VCaP (cell line): ENCODE measurements around the gene AIRE.
"Not testable (repeated sequence)": the region's sequence is repeated elsewhere in the genome, so short reads cannot be mapped to it uniquely, and the experiment has no call there.

Source experiments
- H3K27ac ChIP-seq: fragments of 450-650 bp; 2 replicates; pipeline ENCODE4 v1.5.1; 2017
- TF ChIP-seq, protein P1 (sequence below): fragments of 450-650 bp; conservative IDR thresholded peaks from 2 replicates; pipeline ENCODE4 v1.5.1; 2017; ENCODE audit warnings: mild to moderate bottlenecking, moderate library complexity

The AIRE gene

DNA sequence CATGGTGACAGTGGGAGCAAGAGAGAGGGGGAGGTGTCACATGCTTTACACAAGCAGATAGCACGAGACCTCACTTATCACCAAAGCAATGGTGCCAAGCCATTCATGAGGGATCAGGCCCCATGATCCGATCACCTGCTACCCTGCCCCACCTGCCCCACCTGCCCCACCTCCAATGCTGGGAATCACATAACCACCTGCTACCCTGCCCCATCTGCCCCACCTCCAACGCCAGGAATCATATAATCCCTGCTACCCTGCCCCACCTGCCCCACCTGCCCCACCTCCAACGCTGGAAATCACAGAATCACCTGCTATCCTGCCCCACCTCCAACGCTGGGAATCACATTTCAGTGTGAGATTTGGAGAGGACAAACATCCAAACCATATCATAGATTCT lies 10.6 kb upstream of the AIRE start:
- TF ChIP-seq, protein P1, sequence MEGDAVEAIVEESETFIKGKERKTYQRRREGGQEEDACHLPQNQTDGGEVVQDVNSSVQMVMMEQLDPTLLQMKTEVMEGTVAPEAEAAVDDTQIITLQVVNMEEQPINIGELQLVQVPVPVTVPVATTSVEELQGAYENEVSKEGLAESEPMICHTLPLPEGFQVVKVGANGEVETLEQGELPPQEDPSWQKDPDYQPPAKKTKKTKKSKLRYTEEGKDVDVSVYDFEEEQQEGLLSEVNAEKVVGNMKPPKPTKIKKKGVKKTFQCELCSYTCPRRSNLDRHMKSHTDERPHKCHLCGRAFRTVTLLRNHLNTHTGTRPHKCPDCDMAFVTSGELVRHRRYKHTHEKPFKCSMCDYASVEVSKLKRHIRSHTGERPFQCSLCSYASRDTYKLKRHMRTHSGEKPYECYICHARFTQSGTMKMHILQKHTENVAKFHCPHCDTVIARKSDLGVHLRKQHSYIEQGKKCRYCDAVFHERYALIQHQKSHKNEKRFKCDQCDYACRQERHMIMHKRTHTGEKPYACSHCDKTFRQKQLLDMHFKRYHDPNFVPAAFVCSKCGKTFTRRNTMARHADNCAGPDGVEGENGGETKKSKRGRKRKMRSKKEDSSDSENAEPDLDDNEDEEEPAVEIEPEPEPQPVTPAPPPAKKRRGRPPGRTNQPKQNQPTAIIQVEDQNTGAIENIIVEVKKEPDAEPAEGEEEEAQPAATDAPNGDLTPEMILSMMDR = no peak
- H3K27ac ChIP-seq = no peak overlapping the region

DNA sequence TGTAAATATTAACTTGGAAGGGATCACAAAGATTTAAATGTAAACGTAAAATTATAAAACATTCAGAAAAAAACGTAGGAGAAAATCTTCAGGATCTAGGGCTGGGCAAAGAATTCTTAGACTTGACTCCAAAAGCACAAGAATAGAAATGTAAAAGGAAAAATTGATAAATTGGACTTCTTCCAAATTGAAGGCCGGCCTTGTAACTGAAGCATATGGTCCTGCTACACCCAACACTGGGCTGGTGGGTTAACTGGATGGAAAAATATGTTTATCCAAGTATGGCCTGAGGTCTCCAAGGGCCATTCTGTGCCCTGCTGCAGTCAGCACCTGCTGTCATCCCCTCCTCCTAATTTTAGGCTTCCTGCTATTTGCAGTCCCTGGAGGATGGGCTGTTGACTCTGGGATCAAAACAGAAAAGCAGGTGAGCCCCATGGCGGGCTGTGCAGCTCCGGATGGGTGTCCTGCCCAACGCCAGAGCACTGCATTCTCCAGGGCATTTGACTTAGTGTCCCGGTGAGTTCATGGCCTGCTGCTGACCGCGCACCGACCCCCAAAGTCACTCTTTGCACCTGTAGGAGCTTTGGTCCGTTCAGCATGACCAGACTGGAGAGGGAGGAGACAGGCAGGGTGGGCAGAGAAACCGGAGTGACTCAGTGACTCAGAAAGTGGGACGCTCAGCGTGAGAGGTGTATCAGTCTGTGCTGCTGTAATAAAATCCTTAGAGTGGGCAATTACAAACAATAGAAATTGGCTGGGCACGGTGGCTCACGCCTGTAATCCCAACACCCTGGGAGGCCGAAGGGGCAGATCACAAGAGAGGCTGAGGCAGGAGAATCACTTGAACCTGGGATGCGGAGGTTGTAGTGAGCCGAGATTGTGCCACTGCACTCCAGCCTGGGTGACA lies 6.1 kb upstream of the AIRE start:
- no peak overlapping the region for H3K27ac ChIP-seq
- TF ChIP-seq, protein P1 = no peak

DNA sequence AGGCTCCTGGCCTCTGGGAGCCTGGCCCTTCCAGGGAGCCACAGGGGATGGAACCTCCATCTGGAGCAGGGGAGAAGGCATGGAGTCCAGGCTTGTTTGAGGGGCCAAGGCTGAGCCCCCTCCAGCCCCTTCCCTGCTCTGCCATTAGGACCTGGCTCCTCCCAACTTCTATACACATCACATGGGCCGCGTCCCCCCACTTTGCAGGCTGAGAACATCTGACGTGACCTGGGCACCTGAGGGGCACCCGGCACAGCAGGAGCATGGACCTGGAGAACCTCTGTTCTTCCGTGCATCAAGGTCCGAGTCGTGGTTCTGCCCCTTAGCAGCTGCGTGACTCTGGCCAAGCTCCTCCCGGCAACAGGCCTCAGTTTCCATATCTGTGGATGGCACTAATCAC lies 3.9 kb upstream of the AIRE start:
- TF ChIP-seq, protein P1 = no peak
- no peak overlapping the region for H3K27ac ChIP-seq

DNA sequence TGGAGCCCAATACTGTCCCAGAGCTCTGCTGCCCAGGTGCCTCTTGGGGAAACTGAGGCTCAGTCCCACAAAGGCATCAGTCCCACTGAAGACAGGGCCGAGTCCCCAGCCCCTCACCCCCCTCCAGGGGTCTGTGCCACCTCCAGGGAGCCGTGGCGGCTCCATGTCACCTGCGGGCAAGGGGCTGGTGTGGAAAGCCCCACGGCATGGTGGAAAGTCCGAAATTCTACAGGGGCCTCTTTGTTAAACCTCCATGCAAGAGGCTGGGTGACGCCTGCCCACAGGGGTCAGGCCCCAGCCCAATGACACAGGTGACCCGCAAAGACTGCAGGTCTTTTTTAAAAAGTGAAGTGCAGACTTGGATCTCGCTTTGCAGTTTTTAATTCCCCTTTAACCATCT lies 3.3 kb upstream of the AIRE start:
- no peak overlapping the region for H3K27ac ChIP-seq
- TF ChIP-seq, protein P1 = no peak

DNA sequence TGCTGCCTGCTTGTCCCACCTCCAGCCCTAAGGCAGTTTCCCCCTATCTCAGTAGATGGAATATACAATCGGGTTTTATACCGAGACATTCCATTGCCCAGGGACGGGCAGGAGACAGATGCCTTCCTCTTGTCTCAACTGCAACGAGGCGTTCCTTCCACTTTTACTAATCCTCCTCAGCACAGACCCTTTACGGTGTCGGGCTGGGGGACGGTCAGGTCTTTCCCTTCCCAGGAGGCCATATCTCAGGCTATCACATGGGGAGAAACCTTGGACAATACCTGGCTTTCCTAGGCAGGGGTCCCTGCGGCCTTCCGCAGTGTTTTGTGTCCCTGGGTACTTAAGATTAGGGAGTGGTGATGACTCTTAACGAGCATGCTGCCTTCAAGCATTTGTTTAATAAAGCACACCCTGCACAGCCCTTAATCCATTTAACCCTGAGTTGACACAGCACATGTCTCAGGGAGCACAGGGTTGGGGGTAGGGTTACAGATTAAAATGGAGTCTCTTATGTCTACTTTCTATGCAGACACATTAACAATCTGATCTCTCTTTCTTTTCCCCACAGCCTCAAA lies 2.4 kb upstream of the AIRE start:
- not testable (repeated sequence) for H3K27ac ChIP-seq

DNA sequence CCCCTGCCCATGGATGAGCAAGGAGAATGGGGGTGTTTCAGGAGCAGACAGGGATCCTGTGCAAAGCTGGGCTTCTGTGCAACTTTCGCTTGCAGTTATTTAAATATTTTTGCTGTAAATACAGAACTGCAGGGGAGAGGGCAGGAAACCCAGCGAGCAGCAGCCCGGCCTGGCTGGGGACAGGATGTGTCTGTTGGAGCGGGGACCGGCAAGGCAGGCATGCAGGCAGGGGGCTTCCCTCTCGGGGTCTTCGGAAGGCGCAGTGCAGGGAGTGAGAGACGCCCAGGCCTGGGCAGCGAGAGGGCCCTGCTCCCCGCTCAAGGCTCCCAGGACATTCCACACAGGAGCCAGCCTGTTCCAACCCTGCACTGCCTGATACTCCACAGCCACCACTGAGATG lies 1.7 kb upstream of the AIRE start:
- no peak overlapping the region for H3K27ac ChIP-seq
- TF ChIP-seq, protein P1 = no peak

DNA sequence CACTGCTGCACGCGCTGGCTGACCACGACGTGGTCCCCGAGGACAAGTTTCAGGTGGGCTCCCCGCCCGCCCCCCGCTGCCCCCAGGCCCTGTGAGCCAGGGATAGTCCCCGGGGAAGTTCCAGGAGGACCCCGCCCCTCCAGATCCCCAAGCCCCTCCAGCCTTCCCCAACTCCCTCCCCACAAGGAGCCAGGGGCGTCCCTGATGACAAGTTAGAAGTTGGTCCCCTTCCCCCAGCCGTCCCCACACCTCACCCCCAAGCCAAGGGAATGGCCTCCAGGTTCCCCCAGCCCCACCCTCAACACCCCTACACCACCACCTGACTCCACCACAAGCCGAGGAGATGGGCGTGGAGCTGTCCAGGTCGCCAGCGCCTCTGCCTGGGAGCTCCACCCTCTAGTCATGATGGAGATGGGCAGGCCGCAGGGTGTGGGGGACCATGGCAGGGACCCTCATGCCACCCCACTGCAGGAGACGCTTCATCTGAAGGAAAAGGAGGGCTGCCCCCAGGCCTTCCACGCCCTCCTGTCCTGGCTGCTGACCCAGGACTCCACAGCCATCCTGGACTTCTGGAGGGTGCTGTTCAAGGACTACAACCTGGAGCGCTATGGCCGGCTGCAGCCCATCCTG lies 525 bp downstream of the AIRE start:
- H3K27ac ChIP-seq = no peak overlapping the region
- TF ChIP-seq, protein P1 = no peak
